ENCODE data around the gene GRIP1.

DNA sequence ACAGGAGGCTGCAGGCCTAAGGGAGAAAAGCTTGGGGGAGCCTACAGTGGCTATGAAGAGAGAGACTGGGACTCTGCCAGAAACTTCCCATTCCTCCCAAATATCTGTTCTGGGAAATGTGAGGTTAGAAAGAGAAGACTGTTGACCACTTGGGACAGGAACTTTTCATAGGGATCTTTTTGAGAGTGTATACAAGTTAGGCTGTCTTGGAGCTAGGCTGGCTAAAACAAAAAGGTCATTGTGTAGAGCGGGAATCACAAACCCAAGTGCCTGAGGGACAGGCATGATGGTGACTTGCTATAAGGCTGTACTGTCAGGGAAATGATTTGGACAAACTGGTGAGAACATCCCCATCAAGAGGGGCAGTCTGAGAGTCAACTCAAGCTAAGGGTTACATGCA is 175.1 kb downstream of the GRIP1 start:
- TF ChIP-seq, protein P1, sequence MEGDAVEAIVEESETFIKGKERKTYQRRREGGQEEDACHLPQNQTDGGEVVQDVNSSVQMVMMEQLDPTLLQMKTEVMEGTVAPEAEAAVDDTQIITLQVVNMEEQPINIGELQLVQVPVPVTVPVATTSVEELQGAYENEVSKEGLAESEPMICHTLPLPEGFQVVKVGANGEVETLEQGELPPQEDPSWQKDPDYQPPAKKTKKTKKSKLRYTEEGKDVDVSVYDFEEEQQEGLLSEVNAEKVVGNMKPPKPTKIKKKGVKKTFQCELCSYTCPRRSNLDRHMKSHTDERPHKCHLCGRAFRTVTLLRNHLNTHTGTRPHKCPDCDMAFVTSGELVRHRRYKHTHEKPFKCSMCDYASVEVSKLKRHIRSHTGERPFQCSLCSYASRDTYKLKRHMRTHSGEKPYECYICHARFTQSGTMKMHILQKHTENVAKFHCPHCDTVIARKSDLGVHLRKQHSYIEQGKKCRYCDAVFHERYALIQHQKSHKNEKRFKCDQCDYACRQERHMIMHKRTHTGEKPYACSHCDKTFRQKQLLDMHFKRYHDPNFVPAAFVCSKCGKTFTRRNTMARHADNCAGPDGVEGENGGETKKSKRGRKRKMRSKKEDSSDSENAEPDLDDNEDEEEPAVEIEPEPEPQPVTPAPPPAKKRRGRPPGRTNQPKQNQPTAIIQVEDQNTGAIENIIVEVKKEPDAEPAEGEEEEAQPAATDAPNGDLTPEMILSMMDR (IDR thresholded peaks at IDR 0.05; ENCODE audit: low read depth, low read length, poor library complexity, severe bottlenecking): no peak
- TF ChIP-seq EZH2phosphoT487 (IDR thresholded peaks at IDR 0.05; ENCODE audit: borderline replicate concordance, low read length): no peak
